ENCODE data around the gene SEC11C. TPM values are rescaled to one million over a fixed set of nuclear protein-coding genes. Genes with fewer than 3 reads are reported as not detected.

The SEC11C gene
- total RNA-seq, 1 experiment from 2014 or later: 106 TPM

GRCh38 chr18:59155153-59155552 lies 15.5 kb downstream of the SEC11C start:
- H3K27me3 Mint-ChIP-seq (ENCODE audit: unreplicated experiment): no peaks in the 10 kb centered on the region
- BruUV-seq (replicated peaks): no TSS peak
- H3K9me3 Mint-ChIP-seq (ENCODE audit: low read depth, unreplicated experiment): no peaks in the 10 kb centered on the region
- no peak for DNase-seq
- TF ChIP-seq CTCF (IDR thresholded peaks at IDR 0.05; ENCODE audit: unreplicated experiment): no peak
- no peak overlapping the region for H3K27ac Mint-ChIP-seq (ENCODE audit: unreplicated experiment)
- no peak overlapping the region for H3K4me3 Mint-ChIP-seq (ENCODE audit: low read depth, unreplicated experiment)
- CTCF ChIA-PET: no interaction called here
- peaks cover 16% of the 10 kb centered on the region for H3K36me3 Mint-ChIP-seq (ENCODE audit: insufficient read depth, unreplicated experiment)
- intact Hi-C loops (cut with micrococcal nuclease; ENCODE audit: unreplicated experiment): no loop called here
- peaks cover 13% of the 10 kb centered on the region for H3K4me1 Mint-ChIP-seq (ENCODE audit: low read depth, unreplicated experiment)

GRCh38 chr18:59156316-59156715 lies 16.6 kb downstream of the SEC11C start:
- no peak for DNase-seq
- no peak overlapping the region for H3K4me3 Mint-ChIP-seq (ENCODE audit: low read depth, unreplicated experiment)
- CTCF ChIA-PET: no interaction called here
- no TSS peak for BruUV-seq (replicated peaks)
- no peaks in the 10 kb centered on the region for H3K9me3 Mint-ChIP-seq (ENCODE audit: low read depth, unreplicated experiment)
- peaks cover 16% of the 10 kb centered on the region for H3K36me3 Mint-ChIP-seq (ENCODE audit: insufficient read depth, unreplicated experiment)
- H3K27ac Mint-ChIP-seq (ENCODE audit: unreplicated experiment): no peak overlapping the region
- intact Hi-C loops (cut with micrococcal nuclease; ENCODE audit: unreplicated experiment): no loop called here
- no peak for TF ChIP-seq CTCF (IDR thresholded peaks at IDR 0.05; ENCODE audit: unreplicated experiment)
- H3K4me1 Mint-ChIP-seq (ENCODE audit: low read depth, unreplicated experiment): peaks cover 13% of the 10 kb centered on the region
- no peaks in the 10 kb centered on the region for H3K27me3 Mint-ChIP-seq (ENCODE audit: unreplicated experiment)

GRCh38 chr18:59159265-59159664 lies 19.6 kb downstream of the SEC11C start:
- CTCF ChIA-PET: no interaction called here
- H3K36me3 Mint-ChIP-seq (ENCODE audit: insufficient read depth, unreplicated experiment): no peaks in the 10 kb centered on the region
- no peaks in the 10 kb centered on the region for H3K4me1 Mint-ChIP-seq (ENCODE audit: low read depth, unreplicated experiment)
- H3K4me3 Mint-ChIP-seq (ENCODE audit: low read depth, unreplicated experiment): no peak overlapping the region
- intact Hi-C loops (cut with micrococcal nuclease; ENCODE audit: unreplicated experiment): no loop called here
- no peak for TF ChIP-seq CTCF (IDR thresholded peaks at IDR 0.05; ENCODE audit: unreplicated experiment)
- no peak for DNase-seq
- no TSS peak for BruUV-seq (replicated peaks)
- no peak overlapping the region for H3K27ac Mint-ChIP-seq (ENCODE audit: unreplicated experiment)
- no peaks in the 10 kb centered on the region for H3K9me3 Mint-ChIP-seq (ENCODE audit: low read depth, unreplicated experiment)
- peaks cover 3% of the 10 kb centered on the region for H3K27me3 Mint-ChIP-seq (ENCODE audit: unreplicated experiment)

- no peak for TF ChIP-seq CTCF (IDR thresholded peaks at IDR 0.05; ENCODE audit: unreplicated experiment)
- intact Hi-C loops (cut with micrococcal nuclease; ENCODE audit: unreplicated experiment): no loop called here
- no peaks in the 10 kb centered on the region for H3K36me3 Mint-ChIP-seq (ENCODE audit: insufficient read depth, unreplicated experiment)
- H3K4me1 Mint-ChIP-seq (ENCODE audit: low read depth, unreplicated experiment): no peaks in the 10 kb centered on the region
- DNase-seq: no peak
- H3K4me3 Mint-ChIP-seq (ENCODE audit: low read depth, unreplicated experiment): no peak overlapping the region
- H3K27me3 Mint-ChIP-seq (ENCODE audit: unreplicated experiment): peaks cover 11% of the 10 kb centered on the region
- BruUV-seq (replicated peaks): no TSS peak
- no peaks in the 10 kb centered on the region for H3K9me3 Mint-ChIP-seq (ENCODE audit: low read depth, unreplicated experiment)
- no peak overlapping the region for H3K27ac Mint-ChIP-seq (ENCODE audit: unreplicated experiment)
- CTCF ChIA-PET: no interaction called here
Observed at GRCh38 chr18:59159986-59160385, 20.3 kb downstream of the SEC11C start.
